ENCODE measurements around the gene DHX8.

DNA sequence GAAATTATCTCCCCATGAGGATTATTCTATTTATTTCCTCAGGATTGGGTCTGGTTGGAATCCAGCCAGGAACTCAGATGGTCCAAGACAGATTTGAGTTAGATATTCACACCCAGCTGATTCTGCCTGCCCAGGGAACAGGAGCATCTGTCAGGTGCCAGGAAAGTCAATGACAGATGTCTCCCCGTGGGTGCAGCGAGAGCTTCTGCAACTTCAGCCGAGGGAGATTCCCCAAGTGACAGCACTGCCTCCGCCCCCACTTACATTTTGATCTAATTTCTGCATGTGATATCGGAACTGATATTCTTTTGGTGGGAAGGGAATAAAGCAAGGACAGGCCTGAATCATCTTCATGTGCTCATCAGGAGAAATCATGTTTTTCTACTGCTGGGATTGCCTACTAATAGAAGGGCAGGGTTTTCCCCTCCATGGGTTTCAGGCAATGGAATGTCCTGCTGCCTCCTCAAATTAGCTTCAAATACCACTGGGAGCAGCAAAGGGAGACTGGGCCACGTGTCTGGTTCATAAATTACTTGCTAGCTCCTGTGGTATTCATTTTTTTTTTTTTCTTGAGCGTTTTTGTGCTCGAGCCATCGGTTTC is 15.7 kb upstream of the DHX8 start:
- TF ChIP-seq EZH2phosphoT487 (IDR thresholded peaks at IDR 0.05; ENCODE audit: insufficient read depth, low read depth) (no peak), EZH2 (IDR thresholded peaks at IDR 0.05; ENCODE audit: insufficient read depth, poor library complexity, severe bottlenecking) (no peak)
